Kidney tubule cell (primary cell): ENCODE data around the gene GRIK3.

Experiments used
- DNase-seq: peaks from one replicate; pipeline ENCODE4 v3.0.0-alpha.2; 2018; ENCODE audit warnings: low spot score

The GRIK3 gene

DNA sequence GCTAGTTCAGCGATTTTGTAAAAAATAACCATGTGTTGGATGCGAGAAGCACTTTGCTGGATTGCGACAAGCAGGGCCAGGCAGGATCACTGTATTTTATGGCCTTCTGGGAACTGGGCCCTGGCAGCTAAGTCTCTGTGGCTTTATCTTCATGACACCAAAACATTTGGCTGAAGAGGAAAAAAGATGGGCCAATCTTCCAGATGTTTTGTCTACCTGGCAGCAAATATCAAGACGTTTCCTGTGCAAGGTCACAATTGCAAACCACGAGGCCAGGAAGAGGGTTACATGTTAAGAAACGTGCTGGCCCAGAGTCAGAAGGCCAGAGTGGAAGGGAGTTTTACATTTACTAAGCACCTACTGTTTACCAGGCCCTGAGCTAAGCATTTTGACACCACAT, 22.1 kb downstream of the GRIK3 start:
- DNase-seq = no peak

DNA sequence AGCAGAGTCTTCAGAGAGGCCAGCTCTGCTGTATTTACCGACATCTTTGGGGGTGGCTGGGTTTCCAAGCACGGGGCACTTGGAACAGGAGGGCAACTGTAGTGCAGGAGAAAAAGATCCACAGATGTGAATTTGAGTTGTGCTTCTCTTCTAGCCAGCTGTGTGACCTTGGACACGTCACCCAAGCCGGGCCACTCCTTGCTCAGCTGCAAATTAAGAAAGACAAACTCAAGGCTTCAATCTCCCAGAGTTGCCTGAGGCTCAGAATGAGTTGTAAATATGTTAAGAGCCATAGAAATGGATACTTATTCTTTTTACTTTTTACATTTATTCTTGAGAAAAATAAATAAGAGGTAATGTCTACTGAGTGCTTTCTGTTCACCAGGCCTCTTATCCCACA, 24.3 kb downstream of the GRIK3 start:
- DNase-seq = no peak

DNA sequence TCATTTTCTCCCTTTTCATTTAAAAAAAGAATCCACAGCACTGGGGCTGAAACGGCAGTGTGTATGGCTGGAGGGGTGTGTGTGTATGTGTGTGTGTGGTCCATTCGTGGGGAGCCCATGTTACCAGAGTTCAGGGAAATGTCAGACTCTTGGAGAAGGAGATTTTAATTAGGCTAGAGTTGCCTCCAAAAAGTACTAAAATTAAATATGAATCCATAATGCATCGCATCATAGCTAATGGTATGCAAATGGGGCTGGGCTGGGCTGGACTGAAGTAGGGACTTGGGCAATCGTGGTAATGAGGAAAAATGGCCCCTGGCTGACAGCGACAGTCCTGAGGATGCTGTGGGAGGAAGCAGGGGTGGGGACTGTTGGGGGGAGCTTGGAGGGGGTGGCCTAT, 24.8 kb downstream of the GRIK3 start:
- DNase-seq = no peak

DNA sequence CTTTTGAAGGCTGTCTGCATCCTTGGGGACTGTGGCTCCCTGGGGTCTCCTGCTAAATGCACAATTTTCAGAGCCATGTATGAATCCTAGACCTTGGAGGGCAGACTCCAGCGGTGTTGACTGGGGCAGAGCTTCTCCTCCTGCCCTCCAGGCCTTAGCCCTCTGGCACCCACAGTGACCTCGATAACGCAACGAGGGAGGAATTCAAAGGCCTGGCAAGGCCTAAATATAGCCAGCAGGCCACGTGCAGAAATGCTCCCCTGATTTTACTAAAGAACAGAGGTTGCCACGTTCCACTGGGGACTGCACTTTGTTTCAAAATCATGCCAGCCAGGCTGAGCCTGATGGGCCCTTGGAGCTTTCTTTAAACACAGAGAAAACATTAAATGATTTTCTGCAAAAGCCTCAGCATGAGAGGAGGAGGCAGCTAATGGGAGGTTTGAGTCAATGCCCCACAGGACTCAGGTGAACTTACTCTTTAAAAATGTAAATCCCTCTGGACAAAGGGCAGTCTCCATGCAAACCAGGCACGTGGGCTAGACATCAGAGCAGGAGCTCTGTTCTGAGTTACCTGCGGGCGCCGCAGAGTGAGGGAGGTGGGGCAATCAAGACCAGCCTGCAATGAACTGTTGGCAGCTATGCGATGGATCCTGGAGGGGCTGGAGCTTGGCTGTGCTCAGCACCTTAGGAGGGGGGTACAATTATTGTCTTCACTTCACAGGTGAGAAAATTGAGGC, 28.0 kb downstream of the GRIK3 start:
- DNase-seq = no peak

DNA sequence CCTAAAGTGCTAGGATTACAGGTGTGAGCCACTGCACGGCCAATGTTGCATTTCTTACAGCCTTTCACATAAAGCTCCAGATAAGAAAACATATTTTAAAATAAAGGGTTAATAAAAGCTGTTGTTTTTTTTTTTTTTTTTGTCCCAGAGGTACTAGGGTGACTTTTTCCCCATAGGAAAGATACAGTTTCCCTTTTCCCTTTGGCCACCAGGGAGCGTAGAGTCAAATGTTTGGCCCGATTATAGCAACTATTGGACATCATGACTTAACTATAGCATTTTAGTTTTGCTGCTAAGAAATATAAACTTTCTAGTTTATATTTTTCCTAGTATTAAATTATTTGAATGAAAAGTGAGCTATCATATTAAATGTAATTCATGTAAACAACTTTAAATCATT, 31.4 kb downstream of the GRIK3 start:
- DNase-seq = no peak

DNA sequence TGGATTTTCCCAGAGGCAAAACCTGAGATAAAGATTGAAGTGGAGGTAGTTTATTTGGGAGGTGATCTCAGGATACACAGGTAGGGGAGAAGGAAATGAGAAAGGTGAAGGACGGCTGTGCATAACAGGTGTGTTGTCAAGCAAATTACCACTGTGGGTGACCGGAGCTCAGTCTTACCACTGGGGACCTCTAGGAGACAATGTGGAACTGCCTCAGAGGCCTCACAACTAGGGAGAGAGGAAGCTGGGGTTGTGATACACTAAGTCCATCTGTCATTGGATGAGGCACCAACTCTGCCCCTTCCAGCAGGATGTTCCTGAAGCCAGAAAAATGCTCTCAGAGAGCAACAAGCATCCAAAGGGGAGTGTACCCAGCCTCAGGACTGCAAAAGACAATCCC, 32.6 kb downstream of the GRIK3 start:
- DNase-seq = no peak

DNA sequence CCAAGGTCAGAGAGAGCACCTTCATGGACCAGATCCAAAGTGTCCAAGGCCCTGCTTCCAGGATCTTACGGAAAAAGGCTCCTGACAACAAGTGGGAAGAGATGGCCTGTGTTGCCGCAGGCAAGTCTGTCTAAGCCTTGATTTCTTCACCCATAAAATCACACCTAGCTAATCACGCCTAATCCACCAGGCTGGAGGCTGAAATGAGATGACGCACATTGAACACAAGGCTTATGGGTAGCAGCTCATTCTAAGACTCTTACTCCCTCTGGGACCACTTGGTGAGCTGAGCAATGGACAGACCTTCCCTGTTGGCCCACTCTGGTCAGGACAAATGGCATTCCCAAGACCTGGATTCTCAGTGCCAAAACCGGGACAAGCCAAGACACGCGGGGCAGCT, 38.2 kb downstream of the GRIK3 start:
- no peak for DNase-seq

DNA sequence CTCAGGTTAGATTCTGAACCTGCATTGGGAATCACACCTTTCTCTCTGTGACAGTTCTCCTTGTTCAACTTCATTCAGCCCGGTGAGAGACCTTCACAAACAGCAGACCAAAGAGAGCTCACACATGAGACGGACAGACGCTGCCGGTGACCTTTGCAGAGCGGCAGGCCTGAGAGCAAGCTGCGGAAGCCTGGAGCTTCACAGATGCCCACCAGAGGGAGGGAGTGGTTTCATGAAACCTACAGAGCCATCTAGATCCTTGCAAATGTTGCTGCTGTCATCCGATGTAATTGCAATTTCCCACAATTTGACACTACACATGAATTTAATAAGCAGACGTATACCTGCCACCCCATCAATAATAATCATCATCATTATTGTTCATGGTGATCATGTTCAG, 39.4 kb downstream of the GRIK3 start:
- no peak for DNase-seq

DNA sequence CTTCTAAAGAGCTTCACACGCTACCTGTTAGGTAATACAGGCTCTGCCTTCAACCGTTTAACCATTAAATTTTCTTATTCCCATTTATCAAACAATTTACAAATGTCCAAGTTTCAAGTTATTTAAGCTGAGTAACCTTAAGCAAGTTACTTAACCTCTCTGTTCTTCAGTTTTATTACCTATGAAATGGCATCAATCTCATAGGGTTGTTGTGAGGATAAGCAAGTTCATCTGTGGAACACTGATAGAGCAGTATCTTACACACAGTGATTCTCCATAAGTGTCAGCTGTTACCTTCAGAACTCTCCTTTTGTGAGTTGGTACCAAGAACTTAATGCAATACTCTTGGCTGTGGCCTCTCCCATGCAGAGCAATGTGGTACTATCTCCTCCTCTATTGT, 40.0 kb downstream of the GRIK3 start:
- no peak for DNase-seq

DNA sequence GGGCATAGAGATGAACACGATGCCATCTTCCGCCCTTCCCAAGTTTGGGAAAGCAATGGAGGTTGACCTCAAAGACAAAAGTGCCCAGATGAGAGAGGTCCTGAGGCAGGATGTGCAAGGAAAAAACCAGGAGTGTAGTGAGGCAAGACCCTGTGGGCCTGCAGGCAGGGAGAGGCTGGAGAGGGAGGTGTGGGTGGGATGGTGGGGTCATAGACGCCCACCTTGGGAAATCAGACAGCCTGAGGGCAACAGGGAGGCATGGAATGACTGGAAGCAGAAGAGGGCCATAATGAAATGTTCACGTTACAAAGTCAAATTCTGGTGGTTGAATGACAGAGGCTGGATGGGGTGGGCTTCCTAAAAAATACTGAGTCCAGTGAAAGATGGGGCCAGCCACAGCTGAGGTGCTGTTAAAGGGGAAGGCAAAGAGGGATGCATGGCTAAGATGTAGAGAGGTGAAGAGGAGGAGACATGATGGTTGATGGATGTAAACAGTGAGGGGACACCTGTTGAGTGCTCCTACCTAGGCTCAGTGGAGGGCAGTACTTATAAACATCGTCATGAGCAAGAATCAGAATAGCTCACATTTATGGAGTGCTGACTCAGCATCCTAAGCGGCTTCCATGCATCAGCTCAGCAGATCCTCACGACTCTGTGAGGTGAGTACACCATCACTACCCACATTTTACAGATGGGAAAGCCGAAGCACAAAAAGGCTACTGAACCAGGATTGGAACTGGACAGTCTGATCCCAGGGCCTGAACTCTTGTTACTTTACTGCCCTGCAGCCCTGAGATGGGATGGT, 42.0 kb downstream of the GRIK3 start:
- no peak for DNase-seq

DNA sequence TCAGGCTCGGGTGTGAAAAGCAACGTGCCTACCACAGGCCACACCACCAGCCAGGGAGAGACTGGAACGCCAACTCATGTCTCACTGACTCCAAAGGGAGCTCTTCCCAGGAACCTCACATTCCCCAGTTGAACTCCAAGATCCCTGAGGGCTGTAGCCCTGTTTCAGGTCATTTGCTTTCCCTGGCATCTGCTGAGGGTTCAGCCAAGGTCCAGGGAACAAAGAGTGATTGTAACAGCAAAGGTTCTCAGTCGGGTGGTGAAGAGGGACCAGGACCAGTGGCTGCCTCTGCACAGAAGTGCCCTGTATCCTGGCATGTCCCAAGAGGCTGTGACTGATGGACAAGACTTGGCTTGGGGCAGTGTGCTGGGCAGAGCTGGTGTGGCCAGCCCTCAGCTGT, 42.8 kb downstream of the GRIK3 start:
- DNase-seq = no peak

DNA sequence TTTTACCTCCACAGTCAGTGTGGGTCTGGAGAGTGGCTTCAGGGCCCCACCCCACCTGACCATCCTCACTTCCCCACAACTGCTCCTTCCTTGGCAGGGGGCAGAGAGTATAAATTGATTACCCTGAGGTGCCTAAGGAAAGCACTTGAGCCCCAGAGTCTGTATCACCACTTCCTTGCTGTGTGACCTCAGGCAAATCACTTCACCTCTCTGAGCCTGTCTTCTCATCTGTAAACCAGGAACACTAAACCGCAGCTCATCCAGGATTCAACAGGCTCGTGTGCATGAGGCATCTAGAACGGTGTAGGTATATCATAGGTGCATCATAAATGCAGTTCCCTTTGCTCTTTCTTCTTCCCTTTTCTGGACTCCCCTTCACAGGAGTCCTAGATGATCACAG, 43.4 kb downstream of the GRIK3 start:
- no peak for DNase-seq

DNA sequence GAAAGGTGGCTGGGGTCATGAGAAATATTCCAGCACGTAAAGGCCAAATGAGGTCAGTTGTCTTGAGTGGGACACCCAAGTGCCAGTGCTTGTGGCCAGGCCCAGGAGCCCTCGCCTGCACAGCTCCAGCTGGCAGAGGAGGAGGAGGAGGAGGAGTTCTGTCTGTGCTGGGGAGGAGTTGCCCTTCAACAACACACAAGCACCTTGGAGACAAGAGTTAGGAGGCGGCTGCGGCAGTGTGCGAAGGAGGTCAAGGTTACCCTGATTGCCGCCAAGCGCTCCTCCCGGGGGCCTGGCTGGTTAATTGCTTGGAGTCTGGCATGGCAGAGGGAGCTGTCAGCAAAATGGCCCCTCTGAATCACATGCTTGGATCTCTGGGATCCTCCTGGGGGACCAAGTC, 45.1 kb downstream of the GRIK3 start:
- DNase-seq = no peak

DNA sequence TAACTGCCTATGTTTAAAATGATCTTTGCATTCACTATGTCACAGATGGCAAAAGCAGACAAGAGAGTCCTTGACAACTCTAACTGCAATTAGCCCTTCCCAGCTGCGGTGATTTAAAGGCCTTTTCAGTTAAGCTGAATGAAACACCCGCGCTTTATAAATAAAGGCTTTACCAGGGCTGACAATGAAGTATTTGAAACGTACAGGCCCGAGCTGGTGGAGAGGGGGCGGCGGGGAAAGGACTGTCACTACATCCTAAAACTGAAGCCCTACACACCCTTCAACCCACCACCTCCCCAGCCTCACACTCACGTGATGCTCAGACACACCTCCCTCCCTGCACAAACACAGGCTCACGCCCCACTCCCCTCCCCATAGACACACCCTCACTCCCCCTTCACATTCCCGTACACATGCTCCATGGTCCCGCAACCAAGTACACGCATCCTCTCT, 45.5 kb downstream of the GRIK3 start:
- no peak for DNase-seq

DNA sequence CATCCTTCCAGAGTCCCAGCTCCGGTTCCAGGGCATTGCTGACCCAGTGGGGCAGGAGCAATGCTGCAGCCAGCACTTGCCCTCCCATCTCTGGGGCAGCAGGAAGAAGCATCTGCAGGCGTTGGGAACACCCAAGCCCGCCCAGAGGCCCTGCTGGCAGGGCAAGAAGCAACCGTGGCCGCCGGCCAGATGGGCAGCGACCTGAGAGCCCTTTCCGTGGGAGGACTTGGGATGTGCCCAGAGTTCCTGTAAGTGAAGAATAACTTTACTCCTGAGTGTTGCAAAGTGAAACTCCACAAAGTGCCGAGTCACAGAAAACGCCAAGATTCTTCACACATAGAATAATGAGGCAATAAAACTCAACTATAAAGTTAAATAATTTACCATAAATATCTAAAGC, 46.0 kb downstream of the GRIK3 start:
- DNase-seq = no peak

DNA sequence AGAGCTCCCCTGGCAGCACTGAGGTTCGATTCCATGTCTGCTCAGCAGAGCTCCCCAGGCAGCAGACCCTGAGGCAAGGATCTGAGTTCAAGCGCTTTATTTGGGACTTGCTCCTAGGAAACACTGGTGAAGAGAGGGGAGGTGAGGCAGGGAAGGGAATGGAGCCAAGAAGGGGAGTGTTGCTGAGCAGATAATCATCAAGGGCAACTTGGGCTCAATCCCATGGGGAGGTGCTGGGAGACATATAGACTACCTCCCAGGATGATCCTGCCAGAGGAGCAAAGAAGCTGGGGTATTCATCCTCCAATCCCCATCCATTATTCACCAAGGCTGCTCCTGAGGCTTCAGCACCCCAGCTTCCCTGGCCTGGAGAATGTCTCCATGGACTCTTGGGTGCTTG, 47.0 kb downstream of the GRIK3 start:
- DNase-seq = no peak

DNA sequence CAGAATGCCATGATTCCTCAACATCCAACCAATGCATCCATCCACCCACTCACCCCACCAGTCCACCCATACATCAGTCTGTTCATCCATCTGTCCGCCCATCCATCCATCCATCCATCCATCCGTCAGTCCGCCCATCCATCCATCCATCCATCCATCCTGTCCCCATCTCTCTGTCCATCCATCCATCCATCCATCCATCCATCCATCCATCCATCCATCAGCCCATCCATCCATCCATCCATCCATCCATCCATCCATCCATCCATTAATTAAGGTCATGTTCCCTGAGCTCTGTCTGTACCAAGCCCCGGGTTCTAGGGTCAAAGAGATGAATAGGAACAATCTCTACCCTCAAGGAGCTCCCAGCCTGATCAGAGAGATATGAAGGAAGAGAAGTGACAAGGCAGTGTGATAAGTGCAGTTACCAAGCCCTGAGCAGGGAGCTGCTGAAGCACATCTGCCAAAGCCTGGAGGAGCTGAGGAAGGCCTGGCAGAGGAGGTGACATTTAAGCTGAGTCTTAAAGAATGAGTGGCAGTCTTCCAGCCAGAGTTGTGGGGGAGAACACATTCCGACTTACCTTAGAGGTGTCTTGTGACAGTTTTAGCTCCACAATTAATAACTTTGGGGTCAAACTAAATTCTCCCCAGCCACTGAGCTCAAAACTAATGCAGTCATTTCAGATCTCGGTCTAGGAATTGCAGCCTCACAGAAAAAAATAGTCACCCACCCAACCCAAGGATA, 47.9 kb downstream of the GRIK3 start:
- no peak for DNase-seq

DNA sequence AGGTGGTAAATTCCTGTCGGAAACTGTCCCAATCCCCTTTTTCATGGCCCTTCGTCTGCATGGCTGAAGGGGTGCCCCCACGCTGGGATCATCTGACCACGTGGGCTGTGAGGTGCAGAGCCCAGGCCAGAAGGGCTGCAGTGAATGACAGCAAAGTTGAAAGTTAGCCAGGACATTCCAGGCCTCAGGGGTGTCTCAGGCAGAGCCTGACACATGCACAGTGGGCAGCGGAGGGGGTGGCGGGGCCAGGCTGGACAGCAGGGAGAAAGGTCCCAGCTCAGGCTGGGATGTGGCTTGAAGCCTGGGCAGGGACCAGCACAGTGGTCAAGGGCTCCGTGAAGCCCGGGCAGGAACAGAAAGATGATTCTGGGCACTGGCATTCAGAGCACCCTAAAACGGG, 49.6 kb downstream of the GRIK3 start:
- DNase-seq = no peak

DNA sequence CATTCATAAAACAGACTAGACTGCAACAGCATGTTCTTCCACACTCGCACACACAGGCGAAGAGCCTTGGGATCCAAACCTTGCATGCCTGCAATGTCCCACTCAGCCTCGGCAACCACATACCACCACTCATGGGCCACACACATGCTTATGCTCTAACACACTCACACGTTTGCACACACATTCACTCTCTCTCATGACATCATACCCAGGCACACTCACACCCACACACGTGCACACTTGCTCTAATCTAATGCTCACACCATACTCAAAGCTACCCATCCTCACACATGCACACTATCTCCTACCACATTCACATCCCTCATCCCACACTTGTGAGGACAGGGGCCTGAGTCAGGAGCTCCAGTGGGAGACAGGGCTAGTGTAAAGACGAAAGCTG, 50.3 kb downstream of the GRIK3 start:
- DNase-seq = no peak

DNA sequence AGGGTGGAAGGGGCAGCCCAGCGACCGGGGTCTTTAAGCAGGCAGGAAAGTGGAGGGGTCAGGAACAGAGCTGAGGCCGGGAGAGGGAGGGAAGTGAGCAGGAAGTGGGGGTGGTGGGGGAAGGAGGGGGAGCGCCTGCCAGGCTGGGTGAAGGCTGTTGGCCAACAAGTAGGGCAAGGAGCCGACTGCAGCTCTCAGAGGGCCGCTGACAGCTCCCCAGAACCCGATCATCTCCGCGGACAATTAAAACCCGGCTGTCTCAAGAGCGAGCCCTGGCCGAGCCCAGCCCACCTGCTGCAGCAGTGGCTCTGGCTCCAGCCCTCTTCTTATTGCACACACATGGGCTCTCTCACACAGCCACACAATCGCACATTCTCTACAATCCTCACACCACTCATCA, 51.6 kb downstream of the GRIK3 start:
- DNase-seq = no peak

DNA sequence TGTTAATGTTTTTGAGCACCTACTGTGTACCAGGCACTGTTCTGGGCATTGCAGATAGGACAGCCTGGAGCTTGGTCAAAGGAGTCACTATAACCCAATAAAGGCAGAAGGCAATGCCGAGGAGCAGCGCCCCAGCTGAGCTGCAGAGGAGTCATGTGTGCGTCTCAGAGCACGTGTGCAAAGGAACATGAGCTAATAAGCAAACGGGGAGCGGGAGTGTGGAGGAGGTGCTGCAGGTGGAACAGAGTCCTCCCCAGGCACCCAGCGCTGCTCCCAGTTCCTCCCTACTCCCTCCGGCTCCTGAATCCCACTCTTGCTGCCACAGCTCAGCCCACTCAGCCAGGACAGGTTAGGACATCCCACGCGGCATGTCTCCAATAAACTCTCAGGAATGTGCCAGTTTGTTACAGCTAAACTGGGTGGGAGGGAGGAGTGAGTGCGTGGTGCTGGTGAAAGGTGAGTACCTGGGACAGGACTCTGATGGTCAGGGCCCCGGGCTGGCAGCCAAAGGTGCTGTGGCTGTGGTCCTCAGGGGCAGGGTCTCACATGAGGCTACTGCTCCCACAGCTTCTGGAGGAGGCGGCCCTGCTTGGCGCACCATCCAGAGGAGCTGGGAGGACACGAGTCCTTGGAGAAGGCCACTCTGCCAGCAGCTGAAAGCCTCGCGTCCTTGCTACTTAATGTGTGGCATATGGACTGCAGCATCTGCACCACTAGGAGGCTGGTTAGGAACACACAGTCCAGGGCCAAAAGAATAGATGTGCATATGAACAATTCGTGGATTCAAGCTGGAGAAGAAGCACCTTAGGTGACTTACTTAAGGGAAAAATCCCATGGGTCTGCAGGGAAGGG, 52.3 kb downstream of the GRIK3 start:
- DNase-seq = no peak

DNA sequence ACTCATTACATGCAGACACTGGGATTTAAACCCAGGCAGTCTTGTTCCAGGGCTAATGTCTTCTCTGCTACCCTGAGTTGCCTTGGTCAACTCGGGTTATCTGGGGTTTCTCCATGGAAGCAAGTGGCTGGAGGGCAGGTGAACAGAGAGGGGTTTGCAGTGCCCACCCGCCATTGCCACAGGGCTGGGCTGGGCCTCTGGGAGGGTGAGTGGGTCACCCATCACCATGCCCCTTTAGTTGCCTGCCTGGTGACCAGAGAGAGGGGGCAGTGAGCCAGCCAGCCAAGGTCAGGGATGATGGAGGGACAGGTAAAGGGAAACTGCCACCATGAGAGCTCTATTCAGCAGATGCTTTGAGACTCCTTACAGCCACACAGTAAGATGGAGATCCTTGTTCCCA, 53.2 kb downstream of the GRIK3 start:
- no peak for DNase-seq
